A673 (cell line): ENCODE data around the gene PRR5. TPM values are rescaled to one million over a fixed set of nuclear protein-coding genes. Genes with fewer than 3 reads are reported as not detected.
"Not testable (repeated sequence)": the region's sequence is repeated elsewhere in the genome, so short reads cannot be mapped to it uniquely, and the experiment has no call there.

Source experiments
- BruUV-seq: library from RNA; stranded (reverse); fragments of 400-500 nt; replicated peaks from 2 replicates; lab custom pipeline; 2021; lab: Mats Ljungman, UMichigan
- CTCF ChIA-PET: fragments of 300-600 bp; sonication (Branson Sonifier 250); formaldehyde crosslinking; loops from one replicate; lab custom pipeline; 2022; ENCODE audit warnings: antibody characterized with exemption; lab: Charles Lee
- POLR2A ChIA-PET: fragments of 300-600 bp; sonication (Branson Sonifier 250); formaldehyde crosslinking; loops from one replicate; lab custom pipeline; 2022; ENCODE audit warnings: antibody characterized with exemption; ENCODE audit not compliant: low non-redundant PET; lab: Charles Lee
- DNase-seq: peaks from one replicate; pipeline ENCODE4 v3.0.0-alpha.2; 2015; ENCODE audit warnings: low spot score
- H3K27ac ChIP-seq: fragments of 200-600 bp; sonication (generic); 2 replicates; pipeline ENCODE4 v1.5.1; 2016; ENCODE audit warnings: mixed run types, low read depth, mild to moderate bottlenecking, mixed read lengths, antibody characterized with exemption, low read length; ENCODE audit not compliant: poor library complexity, severe bottlenecking
- H3K27me3 ChIP-seq: fragments of 200-600 bp; sonication (generic); replicated peaks from 2 replicates; pipeline ENCODE4 v1.6.1; 2017; ENCODE audit warnings: mixed run types, low read depth, mild to moderate bottlenecking, mixed read lengths, antibody characterized with exemption, low read length; ENCODE audit not compliant: insufficient read depth, poor library complexity
- H3K36me3 ChIP-seq: fragments of 200-600 bp; sonication (generic); 2 replicates; pipeline ENCODE4 v1.6.1; 2016; ENCODE audit warnings: mixed run types, mild to moderate bottlenecking, mixed read lengths, antibody characterized with exemption, low read length; ENCODE audit not compliant: insufficient read depth, poor library complexity, severe bottlenecking
- H3K4me1 ChIP-seq: fragments of 200-600 bp; sonication (generic); 2 replicates; pipeline ENCODE4 v1.6.1; 2017; ENCODE audit warnings: mixed run types, mild to moderate bottlenecking, mixed read lengths, antibody characterized with exemption, low read length; ENCODE audit not compliant: insufficient read depth, poor library complexity, severe bottlenecking
- H3K4me3 ChIP-seq: fragments of 200-600 bp; sonication (generic); 2 replicates; pipeline ENCODE4 v1.5.1; 2016; ENCODE audit warnings: low read depth, mixed run types, mild to moderate bottlenecking, mixed read lengths, low read length; ENCODE audit not compliant: poor library complexity, severe bottlenecking
- H3K9me3 ChIP-seq: fragments of 200-600 bp; sonication (generic); 2 replicates; pipeline ENCODE4 v1.6.1; 2016; ENCODE audit warnings: mixed run types, low read depth, mild to moderate bottlenecking, mixed read lengths, antibody characterized with exemption, low read length; ENCODE audit not compliant: poor library complexity, severe bottlenecking
- CTCF ChIP-seq: fragments of 300-800, 200-600 bp; sonication (generic); conservative IDR thresholded peaks from 2 replicates; pipeline ENCODE4 v1.5.1; 2017; ENCODE audit warnings: low read depth, mild to moderate bottlenecking, antibody characterized with exemption, low read length, moderate library complexity, mixed read lengths
- EZH2 ChIP-seq: fragments of 200-600 bp; sonication (generic); IDR thresholded peaks from 2 replicates; pipeline ENCODE4 v1.6.1; 2017; ENCODE audit warnings: borderline replicate concordance, low read depth, mild to moderate bottlenecking, mixed read lengths, antibody characterized with exemption, low read length; ENCODE audit not compliant: poor library complexity, severe bottlenecking
- intact Hi-C: fragments of 100-400 bp; cut with micrococcal nuclease; formaldehyde crosslinking; loops from one replicate; pipeline ENCODE4 v1.10.0; 2022; ENCODE audit not compliant: unreplicated experiment
- total RNA-seq: library from RNA; stranded (reverse); gene quantifications from 2 replicates; pipeline ENCODE4 v1.2.3, GENCODE V29; 2021

PRR5 gene
- total RNA-seq, 1 experiment from 2014 or later = 17.9 TPM

DNA sequence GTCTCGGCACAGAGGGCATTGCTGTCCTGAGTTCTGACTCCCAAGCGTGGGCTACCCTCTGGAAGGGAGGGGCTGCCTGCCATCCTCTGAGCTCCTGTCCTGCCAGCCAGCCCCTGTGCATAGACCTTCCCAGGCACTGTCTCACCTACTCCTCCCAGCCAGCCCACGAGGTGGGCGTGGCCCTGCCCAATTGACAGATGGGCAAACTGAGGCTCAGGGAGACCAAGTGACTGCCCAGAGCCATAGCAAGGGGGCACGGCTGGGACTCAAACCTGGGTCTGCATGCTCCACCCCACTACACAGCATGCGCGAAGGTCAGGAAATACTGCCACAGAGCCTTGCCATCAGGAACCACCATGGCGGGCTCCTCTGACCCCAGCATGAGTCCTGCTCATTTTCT lies 29.4 kb upstream of the PRR5 start:
- BruUV-seq = no TSS peak
- H3K9me3 ChIP-seq = no peaks in the 10 kb centered on the region
- POLR2A ChIA-PET = no interaction called here
- peaks cover 4% of the 10 kb centered on the region for H3K4me1 ChIP-seq
- TF ChIP-seq EZH2 (no peak), CTCF (no peak)
- CTCF ChIA-PET = no interaction called here
- H3K27ac ChIP-seq = no peak overlapping the region
- intact Hi-C loops = no loop called here
- no peak for DNase-seq
- no peaks in the 10 kb centered on the region for H3K36me3 ChIP-seq
- no peak overlapping the region for H3K4me3 ChIP-seq
- peaks cover 5% of the 10 kb centered on the region for H3K27me3 ChIP-seq

GRCh38 chr22:44673406-44673805 lies 28.6 kb upstream of the PRR5 start:
- no peak for DNase-seq
- H3K27me3 ChIP-seq = no peaks in the 10 kb centered on the region
- no peak overlapping the region for H3K4me3 ChIP-seq
- H3K9me3 ChIP-seq = no peaks in the 10 kb centered on the region
- no peaks in the 10 kb centered on the region for H3K36me3 ChIP-seq
- H3K4me1 ChIP-seq = peaks cover 4% of the 10 kb centered on the region
- POLR2A ChIA-PET = no interaction called here
- TF ChIP-seq CTCF = no peak
- no peak for TF ChIP-seq EZH2
- intact Hi-C loops = no loop called here
- no TSS peak for BruUV-seq
- no peak overlapping the region for H3K27ac ChIP-seq
- CTCF ChIA-PET = no interaction called here

DNA sequence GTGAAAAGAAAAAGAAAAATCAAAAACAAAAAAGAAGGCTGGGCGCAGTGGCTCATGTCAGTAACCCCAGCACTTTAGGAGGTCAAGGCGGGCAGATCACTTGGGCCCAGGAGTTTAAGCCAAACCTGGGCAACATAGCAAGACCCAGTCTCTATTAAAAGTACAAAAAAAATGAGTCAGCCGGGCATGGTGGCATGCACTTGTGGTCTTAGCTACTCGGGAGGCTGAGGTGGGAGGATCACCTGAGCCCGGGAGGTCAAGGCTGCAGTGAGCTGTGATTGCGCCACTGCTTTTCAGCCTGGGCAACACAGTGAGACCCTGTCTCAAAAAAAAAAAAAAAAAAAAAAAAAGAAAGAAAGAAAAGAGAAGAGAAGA lies 26.0 kb upstream of the PRR5 start:
- H3K4me1 ChIP-seq, H3K9me3 ChIP-seq, POLR2A ChIA-PET, H3K36me3 ChIP-seq, DNase-seq, intact Hi-C loops, H3K27me3 ChIP-seq, H3K4me3 ChIP-seq, CTCF ChIA-PET, H3K27ac ChIP-seq, BruUV-seq: not testable (repeated sequence)
